ENCODE measurements around the gene CLIP2.
"Not testable (repeated sequence)": the region's sequence is repeated elsewhere in the genome, so short reads cannot be mapped to it uniquely, and the experiment has no call there.

CLIP2 gene

DNA sequence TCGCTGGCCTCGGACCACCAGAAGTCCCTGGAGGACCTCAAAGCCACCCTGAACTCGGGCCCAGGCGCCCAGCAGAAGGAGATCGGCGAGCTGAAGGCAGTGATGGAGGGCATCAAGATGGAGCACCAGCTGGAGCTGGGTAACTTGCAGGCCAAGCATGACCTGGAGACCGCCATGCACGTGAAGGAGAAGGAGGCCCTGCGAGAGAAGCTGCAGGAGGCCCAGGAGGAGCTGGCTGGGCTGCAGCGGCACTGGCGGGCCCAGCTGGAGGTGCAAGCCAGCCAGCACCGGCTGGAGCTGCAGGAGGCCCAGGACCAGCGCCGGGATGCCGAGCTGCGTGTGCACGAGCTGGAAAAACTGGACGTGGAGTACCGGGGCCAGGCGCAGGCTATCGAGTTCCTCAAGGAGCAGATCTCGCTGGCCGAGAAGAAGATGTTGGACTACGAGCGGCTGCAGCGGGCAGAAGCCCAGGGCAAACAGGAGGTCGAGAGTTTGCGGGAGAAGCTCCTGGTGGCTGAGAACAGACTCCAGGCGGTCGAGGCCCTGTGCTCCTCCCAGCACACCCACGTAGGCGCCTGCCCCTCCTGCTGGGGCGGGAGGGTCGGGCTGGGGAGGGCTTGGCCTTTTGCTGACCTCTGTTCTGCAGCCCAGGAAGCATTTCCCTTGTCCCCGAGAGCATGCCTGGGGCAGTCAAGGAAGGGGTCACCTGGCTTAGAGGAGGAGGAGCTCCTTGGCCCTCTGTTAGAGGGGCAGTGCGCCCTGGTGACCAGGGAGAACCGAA is 87.2 kb downstream of the CLIP2 start:
- DNase-seq, result no peak

DNA sequence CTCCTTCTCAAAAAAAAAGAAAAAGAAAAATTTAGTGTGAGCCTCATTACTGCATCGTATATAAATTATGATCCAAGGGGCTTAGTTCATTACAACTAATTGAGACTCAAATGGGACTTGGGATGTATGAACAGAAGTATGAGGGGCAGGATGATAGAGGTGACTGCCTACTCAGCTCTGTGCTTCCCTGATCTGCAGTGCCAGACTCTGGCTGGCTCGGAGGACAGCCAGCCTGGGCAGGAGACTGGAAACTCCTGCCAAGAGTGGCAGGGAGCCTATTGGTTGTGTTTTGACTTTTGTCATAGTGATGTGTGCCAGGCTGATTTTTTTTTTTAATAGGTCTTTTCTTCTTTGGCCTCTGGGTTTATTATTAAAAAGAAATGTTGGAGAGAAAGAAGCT is 90.7 kb downstream of the CLIP2 start:
- DNase-seq, result no peak

GRCh38 chr7:74380720-74381119 is 91.5 kb downstream of the CLIP2 start:
- DNase-seq, result no peak

DNA sequence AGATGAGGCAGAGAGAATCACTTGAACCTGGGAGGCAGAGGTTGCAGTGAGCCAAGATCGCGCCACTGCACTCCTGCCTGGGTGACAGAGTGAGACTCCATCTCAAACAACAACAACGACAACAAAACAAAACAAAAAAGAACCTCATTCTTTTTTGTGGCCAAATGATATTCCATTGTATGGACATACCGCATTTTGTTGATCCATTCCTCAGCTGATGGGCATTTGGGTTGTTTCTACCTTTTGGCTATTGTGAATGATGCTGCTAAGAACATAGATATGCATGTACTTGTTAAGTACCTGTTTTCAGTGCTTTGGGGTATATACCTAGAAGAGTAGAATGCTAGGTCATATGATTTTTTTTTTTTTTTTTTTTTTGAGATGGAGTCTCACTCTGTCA is 94.9 kb downstream of the CLIP2 start:
- DNase-seq, result not testable (repeated sequence)

DNA sequence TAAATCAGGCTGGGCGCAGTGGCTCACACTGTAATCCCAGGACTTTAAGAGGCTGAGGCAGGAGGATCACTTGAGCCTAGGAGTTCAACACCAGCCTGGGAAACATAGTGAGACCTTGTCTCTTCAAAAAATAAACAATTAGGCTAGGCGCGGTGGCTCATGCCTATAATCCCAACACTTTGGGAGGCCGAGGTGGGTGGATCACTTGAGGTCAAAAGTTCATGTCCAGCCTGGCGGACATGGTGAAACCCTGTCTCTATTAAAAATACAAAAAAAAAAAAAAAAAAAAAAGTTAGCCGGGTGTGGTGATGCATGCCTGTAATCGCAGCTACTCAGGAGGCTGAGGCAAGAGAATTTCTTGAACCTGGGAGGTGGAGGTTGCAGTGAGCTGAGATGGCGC is 95.6 kb downstream of the CLIP2 start:
- DNase-seq, result not testable (repeated sequence)

- DNase-seq, result no peak
Measured at GRCh38 chr7:74387606-74388005, 98.4 kb downstream of the CLIP2 start.

- DNase-seq, result no peak
Measured at GRCh38 chr7:74388880-74389415, 99.7 kb downstream of the CLIP2 start.

DNA sequence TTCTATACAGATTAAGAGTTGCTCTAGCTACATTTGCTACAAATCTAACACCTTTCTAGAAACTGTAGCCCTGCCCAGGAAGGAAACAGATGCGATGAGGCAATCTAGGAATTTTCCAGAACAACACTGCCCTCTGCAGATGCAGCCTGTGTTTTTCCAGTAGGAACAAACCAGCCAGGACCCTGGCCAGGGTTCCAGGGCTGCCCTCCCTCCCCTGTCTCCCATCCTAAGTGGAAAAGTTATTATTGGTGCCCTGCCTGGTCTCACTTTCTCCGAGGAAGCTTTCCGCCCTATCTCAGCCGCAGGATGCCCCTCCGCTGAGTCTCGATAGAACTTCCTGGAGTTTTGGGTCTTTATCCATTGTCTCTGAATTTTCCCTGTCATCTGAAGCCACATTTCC is 104.5 kb downstream of the CLIP2 start:
- DNase-seq, result not testable (repeated sequence)

- not testable (repeated sequence) for DNase-seq
Measured at GRCh38 chr7:74394601-74395000, 105.4 kb downstream of the CLIP2 start.

DNA sequence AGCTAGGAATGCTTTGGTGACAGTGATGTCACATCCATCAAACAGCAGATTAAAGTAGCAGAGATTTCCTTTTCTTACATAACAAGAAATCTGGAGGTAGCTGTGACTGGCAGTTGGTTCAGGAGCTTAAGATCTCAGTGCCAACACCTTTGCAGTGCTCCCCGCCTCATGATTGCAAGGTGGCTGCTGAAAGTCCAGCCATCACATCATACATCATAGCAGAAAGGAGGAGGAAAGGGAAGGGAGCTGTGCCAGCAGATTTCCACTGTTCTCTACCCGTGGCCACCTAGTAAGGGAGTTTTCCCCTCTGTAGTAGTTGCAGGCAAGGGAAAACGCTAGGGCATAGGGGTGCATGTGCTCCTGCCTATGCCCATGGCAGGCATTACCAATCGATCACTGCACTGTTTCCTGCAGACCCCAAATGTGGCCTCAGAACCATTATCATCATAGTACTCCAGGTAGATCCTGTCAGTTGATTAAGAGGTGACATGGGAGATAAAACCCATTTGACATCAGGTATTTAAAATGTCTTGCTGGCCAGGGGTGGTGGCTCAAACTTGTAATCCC is 106.6 kb downstream of the CLIP2 start:
- DNase-seq, result no peak

DNA sequence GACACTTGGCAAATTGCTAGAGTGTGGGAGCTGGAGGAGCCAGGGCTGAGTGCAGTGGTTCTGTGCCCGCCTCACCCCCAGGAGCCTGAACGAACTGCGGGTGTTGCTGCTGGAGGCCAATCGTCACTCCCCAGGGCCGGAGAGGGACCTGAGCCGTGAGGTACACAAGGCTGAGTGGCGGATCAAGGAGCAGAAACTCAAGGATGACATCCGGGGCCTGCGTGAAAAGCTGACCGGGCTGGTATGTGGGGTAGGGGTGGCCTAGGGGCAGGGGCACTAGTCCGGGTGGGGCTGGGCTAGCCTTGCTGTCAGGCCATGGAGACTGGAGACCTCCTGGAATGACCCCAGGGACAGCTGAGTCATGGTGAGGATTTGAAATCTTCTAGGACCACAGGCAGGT is 107.8 kb downstream of the CLIP2 start:
- no peak for DNase-seq

DNA sequence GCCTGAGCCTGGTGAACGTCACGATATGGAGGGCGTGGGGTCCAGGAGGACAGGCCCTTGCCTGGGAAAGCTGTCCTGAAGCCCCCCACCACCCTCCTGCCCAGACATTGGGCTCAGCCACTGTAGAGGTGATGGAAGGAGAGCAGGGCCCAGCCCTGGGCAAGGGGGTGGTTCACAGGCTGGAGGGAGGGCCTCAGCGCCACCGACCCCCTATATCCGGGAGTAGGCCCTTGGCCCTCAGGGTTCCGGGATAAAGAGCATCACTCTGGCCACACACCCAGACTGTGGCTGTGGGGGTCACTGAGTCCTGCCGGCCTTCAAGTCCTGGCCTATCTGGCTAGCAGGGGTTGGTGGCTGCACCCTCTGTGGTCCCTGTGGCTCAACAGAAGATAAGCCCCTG is 109.2 kb downstream of the CLIP2 start:
- DNase-seq, result no peak

GRCh38 chr7:74399006-74399405 is 109.8 kb downstream of the CLIP2 start:
- DNase-seq, result no peak

- no peak for DNase-seq
Measured at GRCh38 chr7:74400420-74401136, 111.4 kb downstream of the CLIP2 start.

DNA sequence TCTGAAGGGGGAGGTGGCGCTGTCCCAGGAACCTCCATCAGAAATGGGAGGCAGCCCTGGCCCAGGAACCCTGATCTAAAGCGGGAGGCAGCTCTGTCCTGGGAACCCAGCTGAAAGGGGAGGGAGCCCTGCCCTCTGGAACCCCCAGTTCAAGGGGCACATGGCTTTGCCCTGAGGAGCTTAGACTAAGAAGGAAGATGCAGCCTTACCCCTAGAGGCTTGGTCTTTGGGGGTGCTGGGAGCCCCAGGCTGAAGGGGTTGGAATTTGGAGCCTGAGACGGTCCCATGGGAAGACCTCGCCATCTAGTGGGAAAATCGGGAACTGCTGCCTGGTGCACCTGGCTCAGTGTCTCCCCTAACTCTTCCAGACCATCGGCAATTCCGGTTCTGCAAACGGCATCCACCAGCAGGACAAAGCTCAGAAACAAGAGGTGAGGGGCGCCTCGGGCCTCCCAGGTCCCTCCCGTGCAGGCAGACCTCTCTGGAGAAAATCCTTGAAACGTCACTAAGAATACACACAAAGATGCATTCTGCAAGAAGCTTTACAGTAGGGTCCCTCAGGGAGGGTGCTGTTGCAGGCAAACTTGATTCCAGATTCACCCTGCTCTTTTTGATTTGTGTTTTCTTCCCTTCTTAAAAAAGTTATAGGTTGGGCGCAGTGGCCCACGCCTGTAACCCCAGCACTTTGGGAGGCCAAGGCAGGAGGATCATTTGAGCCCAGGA is 112.1 kb downstream of the CLIP2 start:
- DNase-seq, result peak; percentile 32 to 66 (median 51)

GRCh38 chr7:74402668-74403067 is 113.5 kb downstream of the CLIP2 start:
- not testable (repeated sequence) for DNase-seq

DNA sequence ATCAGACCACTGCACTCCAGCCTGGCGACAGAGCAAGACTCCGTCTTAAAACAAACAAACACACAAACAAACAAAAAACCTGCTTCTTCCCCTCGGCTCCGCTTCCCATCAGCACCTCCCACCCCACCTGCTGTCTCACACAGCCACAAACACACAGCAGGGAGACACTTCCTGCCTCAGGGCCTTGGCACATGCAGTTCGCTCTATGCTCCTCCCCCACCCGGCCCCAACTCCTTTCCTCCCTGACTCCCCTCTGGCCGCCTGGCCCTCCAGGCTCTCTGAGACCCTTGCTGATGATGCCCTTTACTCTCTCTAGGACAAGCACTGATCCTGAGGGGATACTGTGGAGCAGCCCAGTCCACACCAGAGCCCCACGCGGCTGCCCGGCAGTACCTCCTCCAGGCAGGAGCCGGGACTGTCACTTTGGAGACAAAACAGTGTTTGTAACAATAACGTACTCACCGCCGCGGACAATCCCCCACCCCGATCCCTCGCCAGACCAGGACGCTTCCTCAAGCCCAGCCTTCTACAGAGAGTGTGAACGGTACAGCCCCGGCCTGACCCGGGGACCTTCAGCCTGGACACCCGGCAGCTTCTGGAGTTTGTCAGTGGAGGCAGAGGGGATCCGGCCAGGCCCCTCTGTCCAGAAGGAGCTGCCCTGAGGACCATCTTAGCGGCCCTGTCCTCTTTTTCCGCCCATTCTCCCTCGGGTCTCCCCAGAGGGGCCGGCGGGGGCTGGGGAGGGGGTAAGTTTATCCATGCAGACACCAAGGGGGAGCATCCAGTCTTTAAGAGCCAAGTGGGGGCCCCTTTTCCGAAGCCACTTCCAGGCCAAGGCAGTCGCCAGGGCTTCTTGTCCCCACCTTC is 114.5 kb downstream of the CLIP2 start:
- no peak for DNase-seq

GRCh38 chr7:74404388-74404700 is 115.1 kb downstream of the CLIP2 start:
- no peak for DNase-seq

- no peak for DNase-seq
Measured at GRCh38 chr7:74404741-74405140, 115.5 kb downstream of the CLIP2 start.

- no peak for DNase-seq
Measured at GRCh38 chr7:74405191-74405898, 116.1 kb downstream of the CLIP2 start.

- DNase-seq, result no peak
Measured at GRCh38 chr7:74405899-74406512, 116.8 kb downstream of the CLIP2 start.
